Naive B cell (primary cell): ENCODE results near the gene CA6. TPM values are rescaled to one million over a fixed set of nuclear protein-coding genes. Genes with fewer than 3 reads are reported as not detected.

Experiments
- polyA plus RNA-seq, 6 donors: library from polyadenylated mRNA; unstranded; fragments of 300-500 nt; fragmentation: Illumina TruSeq; gene quantifications; one replicate each; pipeline ENCODE4 v1.2.3, GENCODE V29; 2021; ENCODE audit warnings: low read depth in 6 of 6

CA6 gene
- polyA plus RNA-seq, 6 donors from 2014 or later, result not detected

Other genes starting within 250 kb of the CA6 start
- 10 to 100 TPM; 10.7 to 50.1 (median 22.3) TPM for gene RERE, start 128.2 kb upstream of the CA6 start, polyA plus RNA-seq
- 100 to 1,000 TPM; 543 to 921 (median 629) TPM for gene ENO1, start 67.2 kb upstream of the CA6 start, polyA plus RNA-seq
- not detected for gene SLC2A7, start 80.6 kb downstream of the CA6 start, polyA plus RNA-seq
- gene SLC2A5, start 123.8 kb downstream of the CA6 start, polyA plus RNA-seq, result 10 to 100 TPM in 5 of 6 donors, 1 to 10 TPM in 1; 7.5 to 24.8 (median 21.2) TPM
- 10 to 100 TPM in 1 of 6 donors, 1 to 10 TPM in 2, under 1 TPM in 3; 0.31 to 10.3 (median 0.99) TPM for gene GPR157, start 183.2 kb downstream of the CA6 start, polyA plus RNA-seq